SK-N-SH (cell line): Measurements from ENCODE around the gene CFAP206. TPM values are rescaled to one million over a fixed set of nuclear protein-coding genes. Genes with fewer than 3 reads are reported as not detected.

ENCODE experiments used
- CTCF ChIA-PET: fragments of 300-600, 350-600 bp; formaldehyde crosslinking; extraction: SDS; loops from one replicate; lab custom pipeline; 2021; lab: Yijun Ruan, JAX
- POLR2A ChIA-PET: fragments of 350-600 bp; sonication (Branson Sonifier 250); formaldehyde crosslinking; extraction: SDS; loops from one replicate; lab custom pipeline; 2020; ENCODE audit warnings: antibody characterized with exemption, inconsistent platforms; lab: Yijun Ruan, JAX
- DNase-seq: peaks from one replicate; pipeline ENCODE4 v3.0.0; 2012
- H2AFZ ChIP-seq: fragments of 200-600 bp; sonication (generic); 2 replicates; pipeline ENCODE4 v1.8.1; 2016; ENCODE audit warnings: antibody characterized with exemption, mild to moderate bottlenecking, low read depth
- H3F3A ChIP-seq: fragments of 200-600 bp; sonication (generic); replicated peaks from 2 replicates; pipeline ENCODE3; 2016; ENCODE audit warnings: antibody characterized with exemption, mild to moderate bottlenecking; ENCODE audit not compliant: insufficient read depth
- H3K27ac ChIP-seq, 2 experiments: fragments of 200-500 bp in 1 of 2; fragments of 200-600 bp in 1 of 2; sonication (Bioruptor generic) in 1 of 2; sonication (generic), shearing (Covaris generic) in 1 of 2; 2 replicates each; pipeline versions ENCODE4 v1.5.1 to v1.6.1; 2014 to 2016; ENCODE audit warnings: low read depth in 2 of 2, inconsistent platforms in 1 of 2, low read length in 1 of 2, mild to moderate bottlenecking in 1 of 2, mixed read lengths in 1 of 2
- H3K27me3 ChIP-seq: fragments of 200-600 bp; sonication (generic), shearing (Covaris generic); 2 replicates; pipeline ENCODE4 v1.6.1; 2016; ENCODE audit warnings: mixed run types; ENCODE audit not compliant: insufficient read depth
- H3K36me3 ChIP-seq, 2 experiments: fragments of 200-500 bp in 1 of 2; fragments of 200-600 bp in 1 of 2; sonication (Bioruptor generic) in 1 of 2; sonication (generic) in 1 of 2; replicated peaks in 1 of 2; 2 replicates each; pipeline versions ENCODE3 to v1.5.1; 2014 to 2016; ENCODE audit warnings: low read length in 1 of 2, mild to moderate bottlenecking in 1 of 2; ENCODE audit not compliant: insufficient read depth in 2 of 2, control insufficient read depth in 1 of 2
- H3K4me1 ChIP-seq, 2 experiments: fragments of 200-500 bp in 1 of 2; fragments of 200-600 bp in 1 of 2; sonication (Bioruptor generic) in 1 of 2; sonication (generic), shearing (Covaris generic) in 1 of 2; 2 replicates each; pipeline versions ENCODE4 v1.5.1 to v1.6.1; 2014 to 2016; ENCODE audit warnings: low read depth in 1 of 2, low read length in 1 of 2, mixed run types in 1 of 2; ENCODE audit not compliant: insufficient read depth in 2 of 2, control insufficient read depth in 1 of 2
- H3K4me2 ChIP-seq: fragments of 200-600 bp; sonication (generic), shearing (Covaris generic); 2 replicates; pipeline ENCODE4 v1.6.1; 2017; ENCODE audit warnings: mixed run types
- H3K4me3 ChIP-seq, 2 experiments: fragments of 200-500 bp in 1 of 2; fragments of 200-600 bp in 1 of 2; sonication (Bioruptor generic) in 1 of 2; sonication (generic), shearing (Covaris generic) in 1 of 2; 2 replicates each; pipeline versions ENCODE4 v1.5.1 to v1.8.1; 2014 to 2016; ENCODE audit warnings: low read depth in 2 of 2, inconsistent platforms in 1 of 2, low read length in 1 of 2, mild to moderate bottlenecking in 1 of 2, mixed read lengths in 1 of 2, moderate library complexity in 1 of 2
- H3K79me2 ChIP-seq: fragments of 200-600 bp; sonication (generic); 2 replicates; pipeline ENCODE4 v1.8.1; 2017; ENCODE audit warnings: mild to moderate bottlenecking; ENCODE audit not compliant: insufficient read depth
- H3K9ac ChIP-seq: fragments of 200-600 bp; sonication (generic); 2 replicates; pipeline ENCODE4 v1.6.1; 2017; ENCODE audit warnings: mixed run types
- H3K9me2 ChIP-seq: fragments of 200-600 bp; sonication (generic); 2 replicates; pipeline ENCODE4 v1.6.1; 2017; ENCODE audit warnings: mixed run types
- H3K9me3 ChIP-seq: fragments of 200-600 bp; sonication (generic); 2 replicates; pipeline ENCODE4 v1.6.1; 2017; ENCODE audit warnings: mixed run types, mild to moderate bottlenecking, moderate library complexity
- H4K20me1 ChIP-seq: fragments of 200-600 bp; sonication (generic); 2 replicates; pipeline ENCODE4 v1.6.1; 2017; ENCODE audit warnings: mild to moderate bottlenecking, mixed run types; ENCODE audit not compliant: insufficient read depth
- ELF1 ChIP-seq: IDR thresholded peaks from 2 replicates; pipeline ENCODE4 v1.4.0; 2012
- FOSL2 ChIP-seq: IDR thresholded peaks from 2 replicates; pipeline ENCODE4 v1.4.0; 2012; ENCODE audit warnings: low read depth, mild to moderate bottlenecking, moderate library complexity, borderline replicate concordance
- FOXJ3 ChIP-seq: sonication (generic); formaldehyde crosslinking; IDR thresholded peaks from 2 replicates; pipeline ENCODE4 v1.5.1; 2020; ENCODE audit warnings: mild to moderate bottlenecking, missing genetic modification reagents
- JUND ChIP-seq: IDR thresholded peaks from 2 replicates; pipeline ENCODE4 v1.4.0; 2012
- MAX ChIP-seq: IDR thresholded peaks from 2 replicates; pipeline ENCODE4 v1.4.0; 2012; ENCODE audit warnings: low read depth
- MEF2A ChIP-seq: IDR thresholded peaks from 2 replicates; pipeline ENCODE4 v1.4.0; 2012; ENCODE audit warnings: low read depth, borderline replicate concordance
- NFIC ChIP-seq: IDR thresholded peaks from 2 replicates; pipeline ENCODE4 v1.4.0; 2012; ENCODE audit warnings: borderline replicate concordance
- RFX5 ChIP-seq: IDR thresholded peaks from 2 replicates; pipeline ENCODE4 v1.6.1; 2012; ENCODE audit warnings: mild to moderate bottlenecking, improper control_type of control experiment, low read length
- SIN3A ChIP-seq: IDR thresholded peaks from 2 replicates; pipeline ENCODE4 v1.6.1; 2012; ENCODE audit warnings: low read depth, mild to moderate bottlenecking, low read length, moderate library complexity, borderline replicate concordance
- TAF1 ChIP-seq: IDR thresholded peaks from 2 replicates; pipeline ENCODE4 v1.6.1; 2012; ENCODE audit warnings: low read depth, mild to moderate bottlenecking, low read length, moderate library complexity, borderline replicate concordance
- USF1 ChIP-seq: IDR thresholded peaks from 2 replicates; pipeline ENCODE4 v1.4.0; 2012; ENCODE audit warnings: low read depth, borderline replicate concordance
- WGBS: methylation state at CpG from one replicate; pipeline ENCODE4 v1.1.6; 2017; ENCODE audit warnings: low lambda C conversion rate; 5-methylcytosine and 5-hydroxymethylcytosine counted together
- polyA plus RNA-seq, 3 experiments: library from polyadenylated mRNA; depleted of rRNA; stranded (reverse); fragments of >200 nt; gene quantifications; 2 replicates each; pipeline ENCODE4 v1.2.3, GENCODE V29; 2012
- TF ChIP-seq, protein P1 (sequence below): IDR thresholded peaks from 2 replicates; pipeline ENCODE4 v1.4.0; 2012; ENCODE audit warnings: low read depth, borderline replicate concordance

The CFAP206 gene
- polyA plus RNA-seq, 1 of the 3 experiments (the other 2 are of a cell fraction) = 0.46 TPM

DNA sequence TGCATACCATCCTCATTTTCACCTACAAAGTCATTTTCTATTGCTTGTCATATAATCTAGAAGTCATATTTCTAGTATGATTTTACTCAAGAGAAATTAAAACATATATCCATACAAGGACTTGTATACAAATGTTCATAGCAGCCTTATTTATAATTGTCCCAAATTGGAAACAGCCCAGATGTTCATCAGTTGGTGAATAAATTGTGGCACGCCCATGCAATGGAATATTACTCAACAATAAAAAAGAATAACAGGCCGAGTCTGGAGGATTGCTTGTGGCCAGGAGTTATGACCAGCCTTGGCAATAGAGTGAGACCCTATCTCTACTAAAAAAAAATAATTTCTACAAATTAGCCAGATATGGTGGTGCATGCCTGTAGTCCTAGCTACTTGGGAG lies 34.4 kb upstream of the CFAP206 start:
- no peak for DNase-seq
- CTCF ChIA-PET = no interaction called here
- no peaks in the 10 kb centered on the region for H3K4me1 ChIP-seq
- no peaks in the 10 kb centered on the region for H4K20me1 ChIP-seq
- H3K79me2 ChIP-seq = no peaks in the 10 kb centered on the region
- no peaks in the 10 kb centered on the region for H3K9me3 ChIP-seq
- 72% methylated on average over 2 of the region's 2 CpGs for WGBS
- no peak overlapping the region for H3K9ac ChIP-seq
- H3F3A ChIP-seq = no peaks in the 10 kb centered on the region
- TF ChIP-seq MAX (no peak), TAF1 (no peak), ELF1 (no peak), FOSL2 (no peak)
- TF ChIP-seq, protein P1, sequence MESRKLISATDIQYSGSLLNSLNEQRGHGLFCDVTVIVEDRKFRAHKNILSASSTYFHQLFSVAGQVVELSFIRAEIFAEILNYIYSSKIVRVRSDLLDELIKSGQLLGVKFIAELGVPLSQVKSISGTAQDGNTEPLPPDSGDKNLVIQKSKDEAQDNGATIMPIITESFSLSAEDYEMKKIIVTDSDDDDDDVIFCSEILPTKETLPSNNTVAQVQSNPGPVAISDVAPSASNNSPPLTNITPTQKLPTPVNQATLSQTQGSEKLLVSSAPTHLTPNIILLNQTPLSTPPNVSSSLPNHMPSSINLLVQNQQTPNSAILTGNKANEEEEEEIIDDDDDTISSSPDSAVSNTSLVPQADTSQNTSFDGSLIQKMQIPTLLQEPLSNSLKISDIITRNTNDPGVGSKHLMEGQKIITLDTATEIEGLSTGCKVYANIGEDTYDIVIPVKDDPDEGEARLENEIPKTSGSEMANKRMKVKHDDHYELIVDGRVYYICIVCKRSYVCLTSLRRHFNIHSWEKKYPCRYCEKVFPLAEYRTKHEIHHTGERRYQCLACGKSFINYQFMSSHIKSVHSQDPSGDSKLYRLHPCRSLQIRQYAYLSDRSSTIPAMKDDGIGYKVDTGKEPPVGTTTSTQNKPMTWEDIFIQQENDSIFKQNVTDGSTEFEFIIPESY = no peak
- H3K36me3 ChIP-seq = no peaks in the 10 kb centered on the region
- no peaks in the 10 kb centered on the region for H3K27me3 ChIP-seq
- H3K9me2 ChIP-seq = no peaks in the 10 kb centered on the region
- no peak overlapping the region for H2AFZ ChIP-seq
- no peak overlapping the region for H3K4me3 ChIP-seq
- POLR2A ChIA-PET = no interaction called here
- no peak overlapping the region for H3K27ac ChIP-seq
- no peak overlapping the region for H3K4me2 ChIP-seq

- Histone ChIP-seq H3K4me1 (no peaks in the 10 kb centered on the region), H3F3A (no peaks in the 10 kb centered on the region), H3K27ac (no peak overlapping the region), H2AFZ (no peak overlapping the region), H3K9ac (no peak overlapping the region), H3K79me2 (no peaks in the 10 kb centered on the region), H3K4me2 (no peak overlapping the region), H4K20me1 (no peaks in the 10 kb centered on the region), H3K9me2 (no peaks in the 10 kb centered on the region), H3K4me3 (no peak overlapping the region), H3K9me3 (no peaks in the 10 kb centered on the region), H3K36me3 (no peaks in the 10 kb centered on the region), H3K27me3 (no peaks in the 10 kb centered on the region)
- POLR2A ChIA-PET = no interaction called here
- no peak for TF ChIP-seq NFIC
- no peak for TF ChIP-seq SIN3A
- no peak for TF ChIP-seq JUND
- no peak for TF ChIP-seq MEF2A
- no peak for TF ChIP-seq RFX5
- TF ChIP-seq USF1 = no peak
- no peak for TF ChIP-seq FOXJ3 (CRISPR knock-in tag)
- DNase-seq = no peak
- 89% methylated on average over 2 of the region's 2 CpGs for WGBS
- CTCF ChIA-PET = no interaction called here
Observed at GRCh38 chr6:87375315-87375714, 32.5 kb upstream of the CFAP206 start.
